ENCODE data around the gene TMEM255A.
A peak's percentile ranks its signal among the peaks of the same experiment; 100 is the strongest.

Gene TMEM255A

GRCh38 chrX:120250522-120251271 lies 60.6 kb downstream of the TMEM255A start, which contains the start of gene ZBTB33:
TSS of gene ZBTB33 (plus strand) at chrX:120250812. CDS start at chrX:120253416, 2,604 bp downstream.
- peak; percentile 63 to 80 (median 74) for DNase-seq
- Histone ChIP-seq H3K9me3 (ENCODE audit: control insufficient read depth, low read length) (no peaks in the 10 kb centered on the region), H3K27ac (ENCODE audit: insufficient read depth, low read length, poor library complexity, severe bottlenecking) (peak within 1 kb of the TSS; percentile 83), H3K27me3 (replicated peaks; ENCODE audit: control insufficient read depth, insufficient read depth, low read length, poor library complexity, severe bottlenecking) (no peaks in the 10 kb centered on the region), H3K36me3 (ENCODE audit: control insufficient read depth, insufficient read depth, low read length) (peaks cover 10% of the 10 kb centered on the region), H3K4me1 (ENCODE audit: control insufficient read depth, insufficient read depth, low read length, poor library complexity, severe bottlenecking) (no peaks in the 10 kb centered on the region), H3K4me3 (ENCODE audit: insufficient read depth, low read depth, low read length, poor library complexity, severe bottlenecking) (peak within 1 kb of the TSS; percentile 66)

- peak; percentile 6 to 33 (median 28) for DNase-seq
- Histone ChIP-seq H3K9me3 (ENCODE audit: control insufficient read depth, low read length) (no peaks in the 10 kb centered on the region), H3K27me3 (replicated peaks; ENCODE audit: control insufficient read depth, insufficient read depth, low read length, poor library complexity, severe bottlenecking) (no peaks in the 10 kb centered on the region), H3K36me3 (ENCODE audit: control insufficient read depth, insufficient read depth, low read length) (no peaks in the 10 kb centered on the region), H3K4me3 (ENCODE audit: insufficient read depth, low read depth, low read length, poor library complexity, severe bottlenecking) (peak overlapping the region; percentile 73), H3K4me1 (ENCODE audit: control insufficient read depth, insufficient read depth, low read length, poor library complexity, severe bottlenecking) (no peaks in the 10 kb centered on the region), H3K27ac (ENCODE audit: insufficient read depth, low read length, poor library complexity, severe bottlenecking) (peak overlapping the region; percentile 60)
Observed at GRCh38 chrX:120244735-120245498, 66.3 kb downstream of the TMEM255A start.

- Histone ChIP-seq H3K4me1 (ENCODE audit: control insufficient read depth, insufficient read depth, low read length, poor library complexity, severe bottlenecking) (no peaks in the 10 kb centered on the region), H3K36me3 (ENCODE audit: control insufficient read depth, insufficient read depth, low read length) (no peaks in the 10 kb centered on the region), H3K27ac (ENCODE audit: insufficient read depth, low read length, poor library complexity, severe bottlenecking) (peak overlapping the region; percentile 60), H3K4me3 (ENCODE audit: insufficient read depth, low read depth, low read length, poor library complexity, severe bottlenecking) (peak overlapping the region; percentile 73), H3K27me3 (replicated peaks; ENCODE audit: control insufficient read depth, insufficient read depth, low read length, poor library complexity, severe bottlenecking) (no peaks in the 10 kb centered on the region), H3K9me3 (ENCODE audit: control insufficient read depth, low read length) (no peaks in the 10 kb centered on the region)
- no peak for DNase-seq
Observed at GRCh38 chrX:120244395-120244734, 66.9 kb downstream of the TMEM255A start.

GRCh38 chrX:120242813-120243212 lies 68.4 kb downstream of the TMEM255A start:
- Histone ChIP-seq H3K4me1 (ENCODE audit: control insufficient read depth, insufficient read depth, low read length, poor library complexity, severe bottlenecking) (no peaks in the 10 kb centered on the region), H3K9me3 (ENCODE audit: control insufficient read depth, low read length) (no peaks in the 10 kb centered on the region), H3K4me3 (ENCODE audit: insufficient read depth, low read depth, low read length, poor library complexity, severe bottlenecking) (no peak overlapping the region), H3K27me3 (replicated peaks; ENCODE audit: control insufficient read depth, insufficient read depth, low read length, poor library complexity, severe bottlenecking) (no peaks in the 10 kb centered on the region), H3K27ac (ENCODE audit: insufficient read depth, low read length, poor library complexity, severe bottlenecking) (no peak overlapping the region), H3K36me3 (ENCODE audit: control insufficient read depth, insufficient read depth, low read length) (no peaks in the 10 kb centered on the region)
- no peak for DNase-seq

GRCh38 chrX:120238933-120239332 lies 72.3 kb downstream of the TMEM255A start:
- H3K36me3 ChIP-seq (ENCODE audit: control insufficient read depth, insufficient read depth, low read length), result no peaks in the 10 kb centered on the region
- no peak overlapping the region for H3K27ac ChIP-seq (ENCODE audit: insufficient read depth, low read length, poor library complexity, severe bottlenecking)
- no peaks in the 10 kb centered on the region for H3K27me3 ChIP-seq (replicated peaks; ENCODE audit: control insufficient read depth, insufficient read depth, low read length, poor library complexity, severe bottlenecking)
- H3K4me3 ChIP-seq (ENCODE audit: insufficient read depth, low read depth, low read length, poor library complexity, severe bottlenecking), result no peak overlapping the region
- H3K4me1 ChIP-seq (ENCODE audit: control insufficient read depth, insufficient read depth, low read length, poor library complexity, severe bottlenecking), result no peaks in the 10 kb centered on the region
- no peaks in the 10 kb centered on the region for H3K9me3 ChIP-seq (ENCODE audit: control insufficient read depth, low read length)
- no peak for DNase-seq

GRCh38 chrX:120236687-120237479 lies 74.4 kb downstream of the TMEM255A start:
- H3K9me3 ChIP-seq (ENCODE audit: control insufficient read depth, low read length), result no peaks in the 10 kb centered on the region
- DNase-seq, result no peak
- H3K4me1 ChIP-seq (ENCODE audit: control insufficient read depth, insufficient read depth, low read length, poor library complexity, severe bottlenecking), result no peaks in the 10 kb centered on the region
- no peak overlapping the region for H3K4me3 ChIP-seq (ENCODE audit: insufficient read depth, low read depth, low read length, poor library complexity, severe bottlenecking)
- no peaks in the 10 kb centered on the region for H3K27me3 ChIP-seq (replicated peaks; ENCODE audit: control insufficient read depth, insufficient read depth, low read length, poor library complexity, severe bottlenecking)
- no peak overlapping the region for H3K27ac ChIP-seq (ENCODE audit: insufficient read depth, low read length, poor library complexity, severe bottlenecking)
- no peaks in the 10 kb centered on the region for H3K36me3 ChIP-seq (ENCODE audit: control insufficient read depth, insufficient read depth, low read length)

GRCh38 chrX:120235284-120235683 lies 76.0 kb downstream of the TMEM255A start:
- Histone ChIP-seq H3K36me3 (ENCODE audit: control insufficient read depth, insufficient read depth, low read length) (no peaks in the 10 kb centered on the region), H3K4me3 (ENCODE audit: insufficient read depth, low read depth, low read length, poor library complexity, severe bottlenecking) (no peak overlapping the region), H3K4me1 (ENCODE audit: control insufficient read depth, insufficient read depth, low read length, poor library complexity, severe bottlenecking) (no peaks in the 10 kb centered on the region), H3K27me3 (replicated peaks; ENCODE audit: control insufficient read depth, insufficient read depth, low read length, poor library complexity, severe bottlenecking) (no peaks in the 10 kb centered on the region), H3K27ac (ENCODE audit: insufficient read depth, low read length, poor library complexity, severe bottlenecking) (no peak overlapping the region), H3K9me3 (ENCODE audit: control insufficient read depth, low read length) (no peaks in the 10 kb centered on the region)
- DNase-seq, result no peak

- Histone ChIP-seq H3K36me3 (ENCODE audit: control insufficient read depth, insufficient read depth, low read length) (no peaks in the 10 kb centered on the region), H3K4me3 (ENCODE audit: insufficient read depth, low read depth, low read length, poor library complexity, severe bottlenecking) (no peak overlapping the region), H3K27ac (ENCODE audit: insufficient read depth, low read length, poor library complexity, severe bottlenecking) (no peak overlapping the region), H3K4me1 (ENCODE audit: control insufficient read depth, insufficient read depth, low read length, poor library complexity, severe bottlenecking) (no peaks in the 10 kb centered on the region), H3K9me3 (ENCODE audit: control insufficient read depth, low read length) (no peaks in the 10 kb centered on the region), H3K27me3 (replicated peaks; ENCODE audit: control insufficient read depth, insufficient read depth, low read length, poor library complexity, severe bottlenecking) (no peaks in the 10 kb centered on the region)
- DNase-seq, result no peak
Observed at GRCh38 chrX:120228187-120228908, 82.9 kb downstream of the TMEM255A start.

GRCh38 chrX:120224388-120224787 lies 86.9 kb downstream of the TMEM255A start:
- Histone ChIP-seq H3K4me3 (ENCODE audit: insufficient read depth, low read depth, low read length, poor library complexity, severe bottlenecking) (no peak overlapping the region), H3K27me3 (replicated peaks; ENCODE audit: control insufficient read depth, insufficient read depth, low read length, poor library complexity, severe bottlenecking) (no peaks in the 10 kb centered on the region), H3K9me3 (ENCODE audit: control insufficient read depth, low read length) (no peaks in the 10 kb centered on the region), H3K27ac (ENCODE audit: insufficient read depth, low read length, poor library complexity, severe bottlenecking) (no peak overlapping the region), H3K36me3 (ENCODE audit: control insufficient read depth, insufficient read depth, low read length) (no peaks in the 10 kb centered on the region), H3K4me1 (ENCODE audit: control insufficient read depth, insufficient read depth, low read length, poor library complexity, severe bottlenecking) (no peaks in the 10 kb centered on the region)
- DNase-seq, result no peak

Data from effector memory CD4-positive, alpha-beta T cell (primary cell).